IPS-18c (cell line): ENCODE measurements around the gene SEMA6D.

ENCODE experiments used
- H3K4me3 ChIP-seq: 2 replicates; pipeline ENCODE4 v1.7.0; 2013; ENCODE audit warnings: low read depth, mild to moderate bottlenecking, low read length, moderate library complexity; ENCODE audit not compliant: insufficient read depth
- H3K9me3 ChIP-seq: one replicate; pipeline ENCODE4 v1.6.1; 2013; ENCODE audit warnings: mild to moderate bottlenecking, low read length, moderate library complexity; ENCODE audit not compliant: control insufficient read depth, insufficient read depth

The SEMA6D gene

GRCh38 chr15:47756872-47757271, 39.6 kb downstream of the SEMA6D start:
- Histone ChIP-seq H3K4me3 (no peak overlapping the region), H3K9me3 (no peaks in the 10 kb centered on the region)

- H3K9me3 ChIP-seq = no peaks in the 10 kb centered on the region
- H3K4me3 ChIP-seq = no peak overlapping the region
These were observed 40.0 kb downstream of the SEMA6D start for GRCh38 chr15:47757331-47757730.

GRCh38 chr15:47762621-47763020, 45.3 kb downstream of the SEMA6D start:
- Histone ChIP-seq H3K9me3 (no peaks in the 10 kb centered on the region), H3K4me3 (no peak overlapping the region)

GRCh38 chr15:47764666-47765065, 47.4 kb downstream of the SEMA6D start:
- H3K9me3 ChIP-seq = no peaks in the 10 kb centered on the region
- no peak overlapping the region for H3K4me3 ChIP-seq

- Histone ChIP-seq H3K9me3 (no peaks in the 10 kb centered on the region), H3K4me3 (no peak overlapping the region)
These were observed 49.1 kb downstream of the SEMA6D start for GRCh38 chr15:47766406-47766805.

GRCh38 chr15:47767035-47767434, 49.7 kb downstream of the SEMA6D start:
- H3K9me3 ChIP-seq = no peaks in the 10 kb centered on the region
- no peak overlapping the region for H3K4me3 ChIP-seq

- H3K9me3 ChIP-seq = no peaks in the 10 kb centered on the region
- H3K4me3 ChIP-seq = no peak overlapping the region
These were observed 51.4 kb downstream of the SEMA6D start for GRCh38 chr15:47768735-47769134.

- Histone ChIP-seq H3K4me3 (no peak overlapping the region), H3K9me3 (no peaks in the 10 kb centered on the region)
These were observed 51.9 kb downstream of the SEMA6D start for GRCh38 chr15:47769166-47769565.

- H3K4me3 ChIP-seq = no peak overlapping the region
These were observed 55.8 kb downstream of the SEMA6D start for GRCh38 chr15:47773143-47773542.

GRCh38 chr15:47778263-47778770, 61.0 kb downstream of the SEMA6D start:
- H3K9me3 ChIP-seq = no peaks in the 10 kb centered on the region
- no peak overlapping the region for H3K4me3 ChIP-seq

More at GRCh38 chr15:47773143-47773542, 55.8 kb downstream of the SEMA6D start:
- H3K9me3 ChIP-seq = no peaks in the 10 kb centered on the region

- Histone ChIP-seq H3K4me3 (no peak overlapping the region), H3K9me3 (no peaks in the 10 kb centered on the region)
These were observed 63.7 kb downstream of the SEMA6D start for GRCh38 chr15:47780971-47781370.

- no peaks in the 10 kb centered on the region for H3K9me3 ChIP-seq
- no peak overlapping the region for H3K4me3 ChIP-seq
These were observed 64.2 kb downstream of the SEMA6D start for GRCh38 chr15:47781527-47781926.

GRCh38 chr15:47784820-47785219, 67.5 kb downstream of the SEMA6D start:
- no peaks in the 10 kb centered on the region for H3K9me3 ChIP-seq
- H3K4me3 ChIP-seq = no peak overlapping the region

- no peaks in the 10 kb centered on the region for H3K9me3 ChIP-seq
- no peak overlapping the region for H3K4me3 ChIP-seq
These were observed 69.1 kb downstream of the SEMA6D start for GRCh38 chr15:47786371-47786770.

GRCh38 chr15:47787875-47788274, 70.6 kb downstream of the SEMA6D start:
- no peak overlapping the region for H3K4me3 ChIP-seq

GRCh38 chr15:47788685-47789084, 71.4 kb downstream of the SEMA6D start:
- Histone ChIP-seq H3K9me3 (no peaks in the 10 kb centered on the region), H3K4me3 (no peak overlapping the region)

More at GRCh38 chr15:47787875-47788274, 70.6 kb downstream of the SEMA6D start:
- H3K9me3 ChIP-seq = no peaks in the 10 kb centered on the region

- no peak overlapping the region for H3K4me3 ChIP-seq
- no peaks in the 10 kb centered on the region for H3K9me3 ChIP-seq
These were observed 73.9 kb downstream of the SEMA6D start for GRCh38 chr15:47791161-47791560.

GRCh38 chr15:47792231-47792630, 74.9 kb downstream of the SEMA6D start:
- H3K9me3 ChIP-seq = no peaks in the 10 kb centered on the region
- H3K4me3 ChIP-seq = no peak overlapping the region

GRCh38 chr15:47794252-47794914, 77.1 kb downstream of the SEMA6D start:
- no peaks in the 10 kb centered on the region for H3K9me3 ChIP-seq
- no peak overlapping the region for H3K4me3 ChIP-seq
